SK-N-SH (cell line): ENCODE results near the gene MOBP. TPM values are rescaled to one million over a fixed set of nuclear protein-coding genes. Genes with fewer than 3 reads are reported as not detected.

Experiments
- CTCF ChIA-PET: fragments of 300-600, 350-600 bp; formaldehyde crosslinking; extraction: SDS; loops from one replicate; lab custom pipeline; 2021; lab: Yijun Ruan, JAX
- POLR2A ChIA-PET: fragments of 350-600 bp; sonication (Branson Sonifier 250); formaldehyde crosslinking; extraction: SDS; loops from one replicate; lab custom pipeline; 2020; ENCODE audit warnings: antibody characterized with exemption, inconsistent platforms; lab: Yijun Ruan, JAX
- DNase-seq: peaks from one replicate; pipeline ENCODE4 v3.0.0; 2012
- H2AFZ ChIP-seq: fragments of 200-600 bp; sonication (generic); 2 replicates; pipeline ENCODE4 v1.8.1; 2016; ENCODE audit warnings: antibody characterized with exemption, mild to moderate bottlenecking, low read depth
- H3F3A ChIP-seq: fragments of 200-600 bp; sonication (generic); replicated peaks from 2 replicates; pipeline ENCODE3; 2016; ENCODE audit warnings: antibody characterized with exemption, mild to moderate bottlenecking; ENCODE audit not compliant: insufficient read depth
- H3K27ac ChIP-seq, 2 experiments: fragments of 200-500 bp in 1 of 2; fragments of 200-600 bp in 1 of 2; sonication (Bioruptor generic) in 1 of 2; sonication (generic), shearing (Covaris generic) in 1 of 2; 2 replicates each; pipeline versions ENCODE4 v1.5.1 to v1.6.1; 2014 to 2016; ENCODE audit warnings: low read depth in 2 of 2, inconsistent platforms in 1 of 2, low read length in 1 of 2, mild to moderate bottlenecking in 1 of 2, mixed read lengths in 1 of 2
- H3K27me3 ChIP-seq: fragments of 200-600 bp; sonication (generic), shearing (Covaris generic); 2 replicates; pipeline ENCODE4 v1.6.1; 2016; ENCODE audit warnings: mixed run types; ENCODE audit not compliant: insufficient read depth
- H3K36me3 ChIP-seq, 2 experiments: fragments of 200-500 bp in 1 of 2; fragments of 200-600 bp in 1 of 2; sonication (Bioruptor generic) in 1 of 2; sonication (generic) in 1 of 2; replicated peaks in 1 of 2; 2 replicates each; pipeline versions ENCODE3 to v1.5.1; 2014 to 2016; ENCODE audit warnings: low read length in 1 of 2, mild to moderate bottlenecking in 1 of 2; ENCODE audit not compliant: insufficient read depth in 2 of 2, control insufficient read depth in 1 of 2
- H3K4me1 ChIP-seq, 2 experiments: fragments of 200-500 bp in 1 of 2; fragments of 200-600 bp in 1 of 2; sonication (Bioruptor generic) in 1 of 2; sonication (generic), shearing (Covaris generic) in 1 of 2; 2 replicates each; pipeline versions ENCODE4 v1.5.1 to v1.6.1; 2014 to 2016; ENCODE audit warnings: low read depth in 1 of 2, low read length in 1 of 2, mixed run types in 1 of 2; ENCODE audit not compliant: insufficient read depth in 2 of 2, control insufficient read depth in 1 of 2
- H3K4me2 ChIP-seq: fragments of 200-600 bp; sonication (generic), shearing (Covaris generic); 2 replicates; pipeline ENCODE4 v1.6.1; 2017; ENCODE audit warnings: mixed run types
- H3K4me3 ChIP-seq, 2 experiments: fragments of 200-500 bp in 1 of 2; fragments of 200-600 bp in 1 of 2; sonication (Bioruptor generic) in 1 of 2; sonication (generic), shearing (Covaris generic) in 1 of 2; 2 replicates each; pipeline versions ENCODE4 v1.5.1 to v1.8.1; 2014 to 2016; ENCODE audit warnings: low read depth in 2 of 2, inconsistent platforms in 1 of 2, low read length in 1 of 2, mild to moderate bottlenecking in 1 of 2, mixed read lengths in 1 of 2, moderate library complexity in 1 of 2
- H3K79me2 ChIP-seq: fragments of 200-600 bp; sonication (generic); 2 replicates; pipeline ENCODE4 v1.8.1; 2017; ENCODE audit warnings: mild to moderate bottlenecking; ENCODE audit not compliant: insufficient read depth
- H3K9ac ChIP-seq: fragments of 200-600 bp; sonication (generic); 2 replicates; pipeline ENCODE4 v1.6.1; 2017; ENCODE audit warnings: mixed run types
- H3K9me2 ChIP-seq: fragments of 200-600 bp; sonication (generic); 2 replicates; pipeline ENCODE4 v1.6.1; 2017; ENCODE audit warnings: mixed run types
- H3K9me3 ChIP-seq: fragments of 200-600 bp; sonication (generic); 2 replicates; pipeline ENCODE4 v1.6.1; 2017; ENCODE audit warnings: mixed run types, mild to moderate bottlenecking, moderate library complexity
- H4K20me1 ChIP-seq: fragments of 200-600 bp; sonication (generic); 2 replicates; pipeline ENCODE4 v1.6.1; 2017; ENCODE audit warnings: mild to moderate bottlenecking, mixed run types; ENCODE audit not compliant: insufficient read depth
- ELF1 ChIP-seq: IDR thresholded peaks from 2 replicates; pipeline ENCODE4 v1.4.0; 2012
- EP300 ChIP-seq, 2 experiments: IDR thresholded peaks; 2 replicates each; pipeline versions ENCODE4 v1.4.0 to v1.6.1; 2012; ENCODE audit warnings: borderline replicate concordance in 1 of 2, low read depth in 1 of 2, low read length in 1 of 2
- FOSL2 ChIP-seq: IDR thresholded peaks from 2 replicates; pipeline ENCODE4 v1.4.0; 2012; ENCODE audit warnings: low read depth, mild to moderate bottlenecking, moderate library complexity, borderline replicate concordance
- FOXJ3 ChIP-seq: sonication (generic); formaldehyde crosslinking; IDR thresholded peaks from 2 replicates; pipeline ENCODE4 v1.5.1; 2020; ENCODE audit warnings: mild to moderate bottlenecking, missing genetic modification reagents
- GATA2 ChIP-seq: sonication (generic); formaldehyde crosslinking; IDR thresholded peaks from 2 replicates; pipeline ENCODE4 v1.5.0; 2020; ENCODE audit warnings: mild to moderate bottlenecking, missing genetic modification reagents
- IRF3 ChIP-seq: fragments of 150-350 bp; IDR thresholded peaks from 2 replicates; pipeline ENCODE4 v1.6.1; 2016; ENCODE audit warnings: mild to moderate bottlenecking, low read depth, low read length
- JUND ChIP-seq: IDR thresholded peaks from 2 replicates; pipeline ENCODE4 v1.4.0; 2012
- MXI1 ChIP-seq: IDR thresholded peaks from 2 replicates; pipeline ENCODE4 v1.6.1; 2012; ENCODE audit warnings: mild to moderate bottlenecking, low read depth, low read length, improper control_type of control experiment
- NRF1 ChIP-seq: IDR thresholded peaks from 2 replicates; pipeline ENCODE4 v1.6.1; 2012; ENCODE audit warnings: low read depth, mild to moderate bottlenecking, low read length
- POLR2AphosphoS5 ChIP-seq: IDR thresholded peaks from 2 replicates; pipeline ENCODE4 v1.6.1; 2012; ENCODE audit warnings: low read depth, low read length
- RAD21 ChIP-seq: IDR thresholded peaks from 2 replicates; pipeline ENCODE4 v1.6.1; 2012; ENCODE audit warnings: mild to moderate bottlenecking, low read length
- RCOR1 ChIP-seq: fragments of 150-350 bp; IDR thresholded peaks from 2 replicates; pipeline ENCODE4 v1.6.1; 2017; ENCODE audit warnings: antibody characterized with exemption, low read length
- RFX5 ChIP-seq: IDR thresholded peaks from 2 replicates; pipeline ENCODE4 v1.6.1; 2012; ENCODE audit warnings: mild to moderate bottlenecking, improper control_type of control experiment, low read length
- RXRA ChIP-seq: IDR thresholded peaks from 2 replicates; pipeline ENCODE4 v1.4.0; 2012; ENCODE audit warnings: low read depth, mild to moderate bottlenecking, borderline replicate concordance
- TCF12 ChIP-seq: IDR thresholded peaks from 2 replicates; pipeline ENCODE4 v1.4.0; 2012
- TEAD4 ChIP-seq: IDR thresholded peaks from 2 replicates; pipeline ENCODE4 v1.4.0; 2012; ENCODE audit warnings: mild to moderate bottlenecking, borderline replicate concordance; ENCODE audit not compliant: insufficient read depth
- ZBTB33 ChIP-seq: IDR thresholded peaks from 2 replicates; pipeline ENCODE4 v1.4.0; 2012; ENCODE audit warnings: low read depth, borderline replicate concordance
- WGBS: methylation state at CpG from one replicate; pipeline ENCODE4 v1.1.6; 2017; ENCODE audit warnings: low lambda C conversion rate; 5-methylcytosine and 5-hydroxymethylcytosine counted together
- polyA plus RNA-seq, 3 experiments: library from polyadenylated mRNA; depleted of rRNA; stranded (reverse); fragments of >200 nt; gene quantifications; 2 replicates each; pipeline ENCODE4 v1.2.3, GENCODE V29; 2012
- TF ChIP-seq, protein P1 (sequence below): fragments of 200-600 bp; sonication (generic); IDR thresholded peaks from 2 replicates; pipeline ENCODE4 v1.6.1; 2017; ENCODE audit warnings: antibody characterized with exemption, mild to moderate bottlenecking, moderate library complexity
- TF ChIP-seq, protein P2 (sequence below): fragments of 150-350 bp; IDR thresholded peaks from 2 replicates; pipeline ENCODE4 v1.6.1; 2017; ENCODE audit warnings: antibody characterized with exemption, low read length, low read depth, borderline replicate concordance
- TF ChIP-seq, protein P3 (sequence below): IDR thresholded peaks from 2 replicates; pipeline ENCODE4 v1.4.0; 2012; ENCODE audit warnings: low read depth, borderline replicate concordance

MOBP gene
- polyA plus RNA-seq, 1 of the 3 experiments (the other 2 are of a cell fraction): not detected

- Histone ChIP-seq H3K9me3 (no peaks in the 10 kb centered on the region), H3K4me2 (no peak overlapping the region), H3K27me3 (no peaks in the 10 kb centered on the region), H3K27ac (no peak overlapping the region), H3K4me1 (no peaks in the 10 kb centered on the region), H3K4me3 (no peak overlapping the region), H2AFZ (no peak overlapping the region), H3K9me2 (no peaks in the 10 kb centered on the region), H3K79me2 (no peaks in the 10 kb centered on the region), H3K36me3 (no peaks in the 10 kb centered on the region), H3F3A (no peaks in the 10 kb centered on the region), H4K20me1 (no peaks in the 10 kb centered on the region), H3K9ac (no peak overlapping the region)
- CTCF ChIA-PET: interaction anchor here (0.6 to 2.8 kb wide), 4 partner anchors 8 to 44 kb away, joined by 3 to 13 read pairs (median 4); no protein-coding TSS in a partner anchor
- 38% methylated on average over 3 of the region's 3 CpGs for WGBS
- DNase-seq: no peak
- POLR2A ChIA-PET: no interaction called here
- TF ChIP-seq FOSL2 (no peak), JUND (no peak), TCF12 (no peak), TEAD4 (no peak), MXI1 (no peak), IRF3 (no peak), RCOR1 (no peak), EP300 (IDR thresholded peaks at IDR 0.05; ENCODE audit: borderline replicate concordance in 1 of 2, low read depth in 1 of 2, low read length in 1 of 2) (no peak), FOXJ3 (no peak), RFX5 (no peak), POLR2AphosphoS5 (no peak), RXRA (no peak)
- TF ChIP-seq, protein P1, sequence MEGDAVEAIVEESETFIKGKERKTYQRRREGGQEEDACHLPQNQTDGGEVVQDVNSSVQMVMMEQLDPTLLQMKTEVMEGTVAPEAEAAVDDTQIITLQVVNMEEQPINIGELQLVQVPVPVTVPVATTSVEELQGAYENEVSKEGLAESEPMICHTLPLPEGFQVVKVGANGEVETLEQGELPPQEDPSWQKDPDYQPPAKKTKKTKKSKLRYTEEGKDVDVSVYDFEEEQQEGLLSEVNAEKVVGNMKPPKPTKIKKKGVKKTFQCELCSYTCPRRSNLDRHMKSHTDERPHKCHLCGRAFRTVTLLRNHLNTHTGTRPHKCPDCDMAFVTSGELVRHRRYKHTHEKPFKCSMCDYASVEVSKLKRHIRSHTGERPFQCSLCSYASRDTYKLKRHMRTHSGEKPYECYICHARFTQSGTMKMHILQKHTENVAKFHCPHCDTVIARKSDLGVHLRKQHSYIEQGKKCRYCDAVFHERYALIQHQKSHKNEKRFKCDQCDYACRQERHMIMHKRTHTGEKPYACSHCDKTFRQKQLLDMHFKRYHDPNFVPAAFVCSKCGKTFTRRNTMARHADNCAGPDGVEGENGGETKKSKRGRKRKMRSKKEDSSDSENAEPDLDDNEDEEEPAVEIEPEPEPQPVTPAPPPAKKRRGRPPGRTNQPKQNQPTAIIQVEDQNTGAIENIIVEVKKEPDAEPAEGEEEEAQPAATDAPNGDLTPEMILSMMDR: no peak
Observed at GRCh38 chr3:39491733-39492350, 24.4 kb downstream of the MOBP start.

GRCh38 chr3:39494781-39495180, 27.3 kb downstream of the MOBP start:
- 27% methylated on average over 4 of the region's 4 CpGs for WGBS
- H3K9me3 ChIP-seq: no peaks in the 10 kb centered on the region
- ChIA-PET CTCF (interaction anchor here (0.6 to 2.3 kb wide), 5 partner anchors 26 to 681 kb away, joined by 3 to 7 read pairs (median 3); partner anchors contain the start of gene RPSA), POLR2A (no interaction called here)
- H4K20me1 ChIP-seq: no peaks in the 10 kb centered on the region
- H3K27ac ChIP-seq: no peak overlapping the region
- H2AFZ ChIP-seq: no peak overlapping the region
- DNase-seq: no peak
- H3K4me1 ChIP-seq: no peaks in the 10 kb centered on the region
- no peak overlapping the region for H3K4me2 ChIP-seq
- H3K9me2 ChIP-seq: no peaks in the 10 kb centered on the region
- no peak overlapping the region for H3K9ac ChIP-seq
- H3K79me2 ChIP-seq: no peaks in the 10 kb centered on the region
- H3K27me3 ChIP-seq: peaks cover 8% of the 10 kb centered on the region; the same call in 1 of the 2 replicates
- H3K4me3 ChIP-seq: no peak overlapping the region
- H3F3A ChIP-seq: no peaks in the 10 kb centered on the region
- no peaks in the 10 kb centered on the region for H3K36me3 ChIP-seq
- TF ChIP-seq RFX5: no peak
- no peak for TF ChIP-seq ELF1
- TF ChIP-seq NRF1: no peak
- TF ChIP-seq RAD21: no peak
- no peak for TF ChIP-seq TCF12
- TF ChIP-seq, protein P2, sequence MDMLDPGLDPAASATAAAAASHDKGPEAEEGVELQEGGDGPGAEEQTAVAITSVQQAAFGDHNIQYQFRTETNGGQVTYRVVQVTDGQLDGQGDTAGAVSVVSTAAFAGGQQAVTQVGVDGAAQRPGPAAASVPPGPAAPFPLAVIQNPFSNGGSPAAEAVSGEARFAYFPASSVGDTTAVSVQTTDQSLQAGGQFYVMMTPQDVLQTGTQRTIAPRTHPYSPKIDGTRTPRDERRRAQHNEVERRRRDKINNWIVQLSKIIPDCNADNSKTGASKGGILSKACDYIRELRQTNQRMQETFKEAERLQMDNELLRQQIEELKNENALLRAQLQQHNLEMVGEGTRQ: no peak
- TF ChIP-seq ZBTB33: no peak
- no peak for TF ChIP-seq POLR2AphosphoS5
- TF ChIP-seq, protein P3, sequence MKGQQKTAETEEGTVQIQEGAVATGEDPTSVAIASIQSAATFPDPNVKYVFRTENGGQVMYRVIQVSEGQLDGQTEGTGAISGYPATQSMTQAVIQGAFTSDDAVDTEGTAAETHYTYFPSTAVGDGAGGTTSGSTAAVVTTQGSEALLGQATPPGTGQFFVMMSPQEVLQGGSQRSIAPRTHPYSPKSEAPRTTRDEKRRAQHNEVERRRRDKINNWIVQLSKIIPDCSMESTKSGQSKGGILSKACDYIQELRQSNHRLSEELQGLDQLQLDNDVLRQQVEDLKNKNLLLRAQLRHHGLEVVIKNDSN: no peak
- no peak for TF ChIP-seq GATA2
